ENCODE data around the gene PRKG1.

Gene PRKG1

DNA sequence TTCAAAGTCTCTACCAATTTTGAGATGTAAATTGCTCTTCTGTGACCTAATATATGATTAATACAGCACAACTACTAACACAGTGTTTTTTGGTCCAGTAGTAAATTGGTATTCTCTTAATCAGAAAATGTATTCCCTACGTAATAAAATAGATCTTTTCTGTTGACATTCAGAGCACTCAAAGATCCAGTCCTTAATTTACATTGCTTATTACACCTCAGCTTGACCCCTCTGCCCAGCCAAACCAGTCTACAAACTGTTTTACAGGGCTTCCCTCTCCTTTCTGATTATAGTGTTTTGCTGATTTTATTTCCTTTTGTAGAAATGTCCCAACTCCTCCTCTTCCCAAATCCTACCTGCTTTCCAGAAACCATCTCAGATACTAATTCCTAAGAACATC, 293.4 kb downstream of the PRKG1 start:
- H3K4me1 ChIP-seq (ENCODE audit: insufficient read depth, low read length, poor library complexity, severe bottlenecking), result no peaks in the 10 kb centered on the region
- H3K9ac ChIP-seq (ENCODE audit: low read depth, low read length, poor library complexity, severe bottlenecking), result no peak overlapping the region
- H3K9me3 ChIP-seq (ENCODE audit: insufficient read depth, low read depth, low read length), result no peaks in the 10 kb centered on the region
- H3K4me2 ChIP-seq (ENCODE audit: low read depth, low read length, poor library complexity, severe bottlenecking), result no peak overlapping the region
- no peaks in the 10 kb centered on the region for H4K20me1 ChIP-seq (ENCODE audit: insufficient read depth, low read length, poor library complexity, severe bottlenecking)
- no peaks in the 10 kb centered on the region for H3K36me3 ChIP-seq (ENCODE audit: insufficient read depth, low read length)
- TF ChIP-seq, protein P1, sequence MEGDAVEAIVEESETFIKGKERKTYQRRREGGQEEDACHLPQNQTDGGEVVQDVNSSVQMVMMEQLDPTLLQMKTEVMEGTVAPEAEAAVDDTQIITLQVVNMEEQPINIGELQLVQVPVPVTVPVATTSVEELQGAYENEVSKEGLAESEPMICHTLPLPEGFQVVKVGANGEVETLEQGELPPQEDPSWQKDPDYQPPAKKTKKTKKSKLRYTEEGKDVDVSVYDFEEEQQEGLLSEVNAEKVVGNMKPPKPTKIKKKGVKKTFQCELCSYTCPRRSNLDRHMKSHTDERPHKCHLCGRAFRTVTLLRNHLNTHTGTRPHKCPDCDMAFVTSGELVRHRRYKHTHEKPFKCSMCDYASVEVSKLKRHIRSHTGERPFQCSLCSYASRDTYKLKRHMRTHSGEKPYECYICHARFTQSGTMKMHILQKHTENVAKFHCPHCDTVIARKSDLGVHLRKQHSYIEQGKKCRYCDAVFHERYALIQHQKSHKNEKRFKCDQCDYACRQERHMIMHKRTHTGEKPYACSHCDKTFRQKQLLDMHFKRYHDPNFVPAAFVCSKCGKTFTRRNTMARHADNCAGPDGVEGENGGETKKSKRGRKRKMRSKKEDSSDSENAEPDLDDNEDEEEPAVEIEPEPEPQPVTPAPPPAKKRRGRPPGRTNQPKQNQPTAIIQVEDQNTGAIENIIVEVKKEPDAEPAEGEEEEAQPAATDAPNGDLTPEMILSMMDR (conservative IDR thresholded peaks at IDR 0.05; ENCODE audit: low read length), result no peak
- TF ChIP-seq EZH2phosphoT487 (IDR thresholded peaks at IDR 0.05; ENCODE audit: borderline replicate concordance), result no peak
- no peaks in the 10 kb centered on the region for H3K9me2 ChIP-seq (replicated peaks; ENCODE audit: low read depth, low read length)
- H3K4me3 ChIP-seq (ENCODE audit: low read length, poor library complexity, severe bottlenecking), result no peak overlapping the region
- H3F3A ChIP-seq (ENCODE audit: low read depth), result no peaks in the 10 kb centered on the region
- H3K79me2 ChIP-seq (ENCODE audit: insufficient read depth, low read length), result no peaks in the 10 kb centered on the region
- H3K27me3 ChIP-seq (ENCODE audit: insufficient read depth, low read length, poor library complexity, severe bottlenecking), result no peaks in the 10 kb centered on the region
- no peak overlapping the region for H2AFZ ChIP-seq (ENCODE audit: low read length)

DNA sequence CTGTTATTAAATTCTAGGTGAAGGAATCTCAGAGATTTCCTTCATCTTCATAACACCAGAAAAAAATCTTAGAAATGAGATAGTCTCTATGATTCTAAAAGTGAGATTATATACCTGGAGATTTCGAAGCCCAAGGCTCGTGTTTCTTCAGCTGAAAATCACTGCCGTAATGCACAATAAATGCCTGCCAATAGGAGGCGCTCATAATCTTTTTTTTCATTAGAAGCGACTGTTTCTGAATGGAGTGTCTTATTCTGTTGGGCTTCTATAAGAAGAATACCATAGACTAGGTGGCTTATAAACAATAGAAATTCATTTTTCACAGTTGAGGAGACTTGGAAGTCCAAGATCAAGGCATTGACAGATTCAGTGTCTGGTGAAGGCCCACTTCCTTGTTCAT, 294.7 kb downstream of the PRKG1 start:
- H3F3A ChIP-seq (ENCODE audit: low read depth), result no peaks in the 10 kb centered on the region
- H3K36me3 ChIP-seq (ENCODE audit: insufficient read depth, low read length), result no peaks in the 10 kb centered on the region
- H3K27me3 ChIP-seq (ENCODE audit: insufficient read depth, low read length, poor library complexity, severe bottlenecking), result no peaks in the 10 kb centered on the region
- H3K4me1 ChIP-seq (ENCODE audit: insufficient read depth, low read length, poor library complexity, severe bottlenecking), result no peaks in the 10 kb centered on the region
- no peaks in the 10 kb centered on the region for H3K9me3 ChIP-seq (ENCODE audit: insufficient read depth, low read depth, low read length)
- no peak overlapping the region for H2AFZ ChIP-seq (ENCODE audit: low read length)
- no peak overlapping the region for H3K9ac ChIP-seq (ENCODE audit: low read depth, low read length, poor library complexity, severe bottlenecking)
- H3K4me2 ChIP-seq (ENCODE audit: low read depth, low read length, poor library complexity, severe bottlenecking), result no peak overlapping the region
- no peak overlapping the region for H3K4me3 ChIP-seq (ENCODE audit: low read length, poor library complexity, severe bottlenecking)
- TF ChIP-seq EZH2phosphoT487 (IDR thresholded peaks at IDR 0.05; ENCODE audit: borderline replicate concordance), result no peak
- TF ChIP-seq, protein P1 (conservative IDR thresholded peaks at IDR 0.05; ENCODE audit: low read length), result peak; percentile 41
- H3K79me2 ChIP-seq (ENCODE audit: insufficient read depth, low read length), result no peaks in the 10 kb centered on the region
- no peaks in the 10 kb centered on the region for H3K9me2 ChIP-seq (replicated peaks; ENCODE audit: low read depth, low read length)
- H4K20me1 ChIP-seq (ENCODE audit: insufficient read depth, low read length, poor library complexity, severe bottlenecking), result no peaks in the 10 kb centered on the region

- no peaks in the 10 kb centered on the region for H3K79me2 ChIP-seq (ENCODE audit: insufficient read depth, low read length)
- no peaks in the 10 kb centered on the region for H4K20me1 ChIP-seq (ENCODE audit: insufficient read depth, low read length, poor library complexity, severe bottlenecking)
- no peaks in the 10 kb centered on the region for H3K4me1 ChIP-seq (ENCODE audit: insufficient read depth, low read length, poor library complexity, severe bottlenecking)
- TF ChIP-seq EZH2phosphoT487 (IDR thresholded peaks at IDR 0.05; ENCODE audit: borderline replicate concordance), result no peak
- TF ChIP-seq, protein P1 (conservative IDR thresholded peaks at IDR 0.05; ENCODE audit: low read length), result no peak
- no peak overlapping the region for H3K4me2 ChIP-seq (ENCODE audit: low read depth, low read length, poor library complexity, severe bottlenecking)
- H3K4me3 ChIP-seq (ENCODE audit: low read length, poor library complexity, severe bottlenecking), result no peak overlapping the region
- no peak overlapping the region for H2AFZ ChIP-seq (ENCODE audit: low read length)
- H3K36me3 ChIP-seq (ENCODE audit: insufficient read depth, low read length), result no peaks in the 10 kb centered on the region
- no peaks in the 10 kb centered on the region for H3K9me2 ChIP-seq (replicated peaks; ENCODE audit: low read depth, low read length)
- no peaks in the 10 kb centered on the region for H3F3A ChIP-seq (ENCODE audit: low read depth)
- no peaks in the 10 kb centered on the region for H3K9me3 ChIP-seq (ENCODE audit: insufficient read depth, low read depth, low read length)
- no peak overlapping the region for H3K9ac ChIP-seq (ENCODE audit: low read depth, low read length, poor library complexity, severe bottlenecking)
- H3K27me3 ChIP-seq (ENCODE audit: insufficient read depth, low read length, poor library complexity, severe bottlenecking), result no peaks in the 10 kb centered on the region
Measured at GRCh38 chr10:51369903-51370302, 295.6 kb downstream of the PRKG1 start.

Data from Loucy (cell line).